ENCODE data around the gene HELZ.
A peak's percentile ranks its signal among the peaks of the same experiment; 100 is the strongest.

Gene HELZ

GRCh38 chr17:67174190-67174589 is 70.8 kb downstream of the HELZ start:
- H3K27me3 Mint-ChIP-seq (ENCODE audit: low read depth), result no peaks in the 10 kb centered on the region
- H3K4me1 Mint-ChIP-seq (ENCODE audit: low read depth), result peaks cover 11% of the 10 kb centered on the region
- H3K9me3 Mint-ChIP-seq, result no peaks in the 10 kb centered on the region
- H3K36me3 Mint-ChIP-seq (ENCODE audit: low read depth), result peaks cover 36% of the 10 kb centered on the region
- DNase-seq (ENCODE audit: low spot score), result no peak
- no peak overlapping the region for H3K4me3 Mint-ChIP-seq
- H3K27ac Mint-ChIP-seq, result no peak overlapping the region

- DNase-seq (ENCODE audit: low spot score), result no peak
- H3K9me3 Mint-ChIP-seq, result no peaks in the 10 kb centered on the region
- peaks cover 27% of the 10 kb centered on the region for H3K36me3 Mint-ChIP-seq (ENCODE audit: low read depth)
- H3K4me3 Mint-ChIP-seq, result no peak overlapping the region
- H3K4me1 Mint-ChIP-seq (ENCODE audit: low read depth), result peaks cover 11% of the 10 kb centered on the region
- H3K27me3 Mint-ChIP-seq (ENCODE audit: low read depth), result no peaks in the 10 kb centered on the region
- H3K27ac Mint-ChIP-seq, result no peak overlapping the region
Measured at GRCh38 chr17:67171560-67171959, 73.4 kb downstream of the HELZ start.

- H3K27me3 Mint-ChIP-seq (ENCODE audit: low read depth), result no peaks in the 10 kb centered on the region
- no peaks in the 10 kb centered on the region for H3K9me3 Mint-ChIP-seq
- H3K36me3 Mint-ChIP-seq (ENCODE audit: low read depth), result peaks cover 27% of the 10 kb centered on the region
- peaks cover 11% of the 10 kb centered on the region for H3K4me1 Mint-ChIP-seq (ENCODE audit: low read depth)
- H3K27ac Mint-ChIP-seq, result no peak overlapping the region
- H3K4me3 Mint-ChIP-seq, result no peak overlapping the region
- no peak for DNase-seq (ENCODE audit: low spot score)
Measured at GRCh38 chr17:67168496-67168895, 76.5 kb downstream of the HELZ start.

GRCh38 chr17:67165201-67165600 is 79.8 kb downstream of the HELZ start:
- H3K4me1 Mint-ChIP-seq (ENCODE audit: low read depth), result peaks cover 2% of the 10 kb centered on the region
- H3K27ac Mint-ChIP-seq, result no peak overlapping the region
- no peaks in the 10 kb centered on the region for H3K9me3 Mint-ChIP-seq
- peaks cover 29% of the 10 kb centered on the region for H3K36me3 Mint-ChIP-seq (ENCODE audit: low read depth)
- no peak overlapping the region for H3K4me3 Mint-ChIP-seq
- no peak for DNase-seq (ENCODE audit: low spot score)
- no peaks in the 10 kb centered on the region for H3K27me3 Mint-ChIP-seq (ENCODE audit: low read depth)

GRCh38 chr17:67164302-67164701 is 80.7 kb downstream of the HELZ start:
- H3K4me1 Mint-ChIP-seq (ENCODE audit: low read depth), result peaks cover 2% of the 10 kb centered on the region
- no peak overlapping the region for H3K4me3 Mint-ChIP-seq
- H3K9me3 Mint-ChIP-seq, result no peaks in the 10 kb centered on the region
- peaks cover 29% of the 10 kb centered on the region for H3K36me3 Mint-ChIP-seq (ENCODE audit: low read depth)
- H3K27ac Mint-ChIP-seq, result no peak overlapping the region
- H3K27me3 Mint-ChIP-seq (ENCODE audit: low read depth), result no peaks in the 10 kb centered on the region
- DNase-seq (ENCODE audit: low spot score), result no peak

GRCh38 chr17:67162771-67163170 is 82.2 kb downstream of the HELZ start:
- peaks cover 8% of the 10 kb centered on the region for H3K4me1 Mint-ChIP-seq (ENCODE audit: low read depth)
- no peak overlapping the region for H3K4me3 Mint-ChIP-seq
- peaks cover 34% of the 10 kb centered on the region for H3K36me3 Mint-ChIP-seq (ENCODE audit: low read depth)
- no peaks in the 10 kb centered on the region for H3K27me3 Mint-ChIP-seq (ENCODE audit: low read depth)
- H3K9me3 Mint-ChIP-seq, result peaks cover 2% of the 10 kb centered on the region
- DNase-seq (ENCODE audit: low spot score), result no peak
- H3K27ac Mint-ChIP-seq, result no peak overlapping the region

- H3K27me3 Mint-ChIP-seq (ENCODE audit: low read depth), result no peaks in the 10 kb centered on the region
- H3K9me3 Mint-ChIP-seq, result peaks cover 5% of the 10 kb centered on the region
- DNase-seq (ENCODE audit: low spot score), result no peak
- peaks cover 43% of the 10 kb centered on the region for H3K36me3 Mint-ChIP-seq (ENCODE audit: low read depth)
- H3K27ac Mint-ChIP-seq, result no peak overlapping the region
- no peak overlapping the region for H3K4me3 Mint-ChIP-seq
- H3K4me1 Mint-ChIP-seq (ENCODE audit: low read depth), result peaks cover 15% of the 10 kb centered on the region
Measured at GRCh38 chr17:67161573-67161972, 83.4 kb downstream of the HELZ start.

GRCh38 chr17:67160791-67161190 is 84.2 kb downstream of the HELZ start:
- H3K36me3 Mint-ChIP-seq (ENCODE audit: low read depth), result peaks cover 47% of the 10 kb centered on the region
- peaks cover 18% of the 10 kb centered on the region for H3K4me1 Mint-ChIP-seq (ENCODE audit: low read depth)
- DNase-seq (ENCODE audit: low spot score), result no peak
- H3K9me3 Mint-ChIP-seq, result peaks cover 5% of the 10 kb centered on the region
- no peak overlapping the region for H3K27ac Mint-ChIP-seq
- no peak overlapping the region for H3K4me3 Mint-ChIP-seq
- no peaks in the 10 kb centered on the region for H3K27me3 Mint-ChIP-seq (ENCODE audit: low read depth)

GRCh38 chr17:67157732-67158639 is 87.0 kb downstream of the HELZ start:
- H3K27me3 Mint-ChIP-seq (ENCODE audit: low read depth), result no peaks in the 10 kb centered on the region
- H3K36me3 Mint-ChIP-seq (ENCODE audit: low read depth), result peaks cover 39% of the 10 kb centered on the region
- peak overlapping the region; percentile 63 for H3K4me3 Mint-ChIP-seq
- DNase-seq (ENCODE audit: low spot score), result no peak
- H3K4me1 Mint-ChIP-seq (ENCODE audit: low read depth), result peaks cover 19% of the 10 kb centered on the region
- peak overlapping the region; percentile 80 for H3K27ac Mint-ChIP-seq
- peaks cover 5% of the 10 kb centered on the region for H3K9me3 Mint-ChIP-seq

- Mint-ChIP-seq H3K27ac (no peak overlapping the region), H3K4me3 (no peak overlapping the region), H3K27me3 (ENCODE audit: low read depth) (no peaks in the 10 kb centered on the region), H3K9me3 (peaks cover 5% of the 10 kb centered on the region), H3K36me3 (ENCODE audit: low read depth) (peaks cover 35% of the 10 kb centered on the region), H3K4me1 (ENCODE audit: low read depth) (peaks cover 20% of the 10 kb centered on the region)
- no peak for DNase-seq (ENCODE audit: low spot score)
Measured at GRCh38 chr17:67156269-67157199, 88.5 kb downstream of the HELZ start.

GRCh38 chr17:67152824-67153223 is 92.2 kb downstream of the HELZ start:
- peaks cover 30% of the 10 kb centered on the region for H3K36me3 Mint-ChIP-seq (ENCODE audit: low read depth)

GRCh38 chr17:67151717-67152116 is 93.3 kb downstream of the HELZ start:
- Mint-ChIP-seq H3K4me1 (ENCODE audit: low read depth) (peaks cover 7% of the 10 kb centered on the region), H3K4me3 (no peak overlapping the region), H3K36me3 (ENCODE audit: low read depth) (peaks cover 26% of the 10 kb centered on the region), H3K27me3 (ENCODE audit: low read depth) (no peaks in the 10 kb centered on the region), H3K27ac (no peak overlapping the region), H3K9me3 (no peaks in the 10 kb centered on the region)
- no peak for DNase-seq (ENCODE audit: low spot score)

More at GRCh38 chr17:67152824-67153223, 92.2 kb downstream of the HELZ start:
- peaks cover 14% of the 10 kb centered on the region for H3K4me1 Mint-ChIP-seq (ENCODE audit: low read depth)
- H3K9me3 Mint-ChIP-seq, result peaks cover 3% of the 10 kb centered on the region
- H3K4me3 Mint-ChIP-seq, result no peak overlapping the region
- H3K27ac Mint-ChIP-seq, result no peak overlapping the region
- no peaks in the 10 kb centered on the region for H3K27me3 Mint-ChIP-seq (ENCODE audit: low read depth)
- no peak for DNase-seq (ENCODE audit: low spot score)

- Mint-ChIP-seq H3K4me1 (ENCODE audit: low read depth) (peaks cover 3% of the 10 kb centered on the region), H3K36me3 (ENCODE audit: low read depth) (peaks cover 26% of the 10 kb centered on the region), H3K9me3 (no peaks in the 10 kb centered on the region), H3K4me3 (no peak overlapping the region), H3K27ac (no peak overlapping the region), H3K27me3 (ENCODE audit: low read depth) (no peaks in the 10 kb centered on the region)
- no peak for DNase-seq (ENCODE audit: low spot score)
Measured at GRCh38 chr17:67150826-67151225, 94.2 kb downstream of the HELZ start.

GRCh38 chr17:67148352-67148751 is 96.6 kb downstream of the HELZ start:
- no peak overlapping the region for H3K27ac Mint-ChIP-seq
- DNase-seq (ENCODE audit: low spot score), result no peak
- peaks cover 3% of the 10 kb centered on the region for H3K4me1 Mint-ChIP-seq (ENCODE audit: low read depth)
- no peaks in the 10 kb centered on the region for H3K27me3 Mint-ChIP-seq (ENCODE audit: low read depth)
- H3K36me3 Mint-ChIP-seq (ENCODE audit: low read depth), result peaks cover 36% of the 10 kb centered on the region
- no peaks in the 10 kb centered on the region for H3K9me3 Mint-ChIP-seq
- no peak overlapping the region for H3K4me3 Mint-ChIP-seq
